Activated CD4-positive, alpha-beta T cell treated with anti-CD3 and anti-CD28 coated beads for 36 hours (primary cell): ENCODE measurements around the gene KATNBL1. TPM values are rescaled to one million over a fixed set of nuclear protein-coding genes. Genes with fewer than 3 reads are reported as not detected.
A peak's percentile ranks its signal among the peaks of the same experiment; 100 is the strongest.

Experiments
- ATAC-seq: fragments of 200-7000 bp; cut with Tn5 transposase; one replicate; pipeline ENCODE4 v1.10.0; 2021; ENCODE audit warnings: mild to moderate bottlenecking, moderate library complexity
- CTCF ChIA-PET: fragments of 350-600 bp; sonication (Branson Sonifier 250); formaldehyde crosslinking; loops from one replicate; lab custom pipeline; 2021; ENCODE audit warnings: antibody characterized with exemption; lab: Charles Lee
- POLR2A ChIA-PET: fragments of 350-600 bp; sonication (Branson Sonifier 250); formaldehyde crosslinking; loops from one replicate; lab custom pipeline; 2021; ENCODE audit warnings: antibody characterized with exemption, inconsistent platforms; lab: Charles Lee
- DNase-seq: peaks from one replicate; pipeline ENCODE4 v3.0.0-alpha.2; 2020
- H3K27ac Mint-ChIP-seq: one replicate; pipeline ENCODE4 v1.8.0; 2021; ENCODE audit warnings: mixed read lengths
- H3K27me3 Mint-ChIP-seq: one replicate; pipeline ENCODE4 v1.8.0; 2021; ENCODE audit warnings: mixed read lengths
- H3K36me3 Mint-ChIP-seq: one replicate; pipeline ENCODE4 v1.8.0; 2021; ENCODE audit warnings: low read depth, mixed read lengths
- H3K4me1 Mint-ChIP-seq: one replicate; pipeline ENCODE4 v1.8.0; 2021; ENCODE audit warnings: mixed read lengths
- H3K4me3 Mint-ChIP-seq: one replicate; pipeline ENCODE4 v1.8.0; 2021; ENCODE audit warnings: mild to moderate bottlenecking, moderate library complexity, mixed read lengths
- H3K9me3 Mint-ChIP-seq: one replicate; pipeline ENCODE4 v1.8.0; 2021; ENCODE audit warnings: low read depth, mixed read lengths
- intact Hi-C, 2 experiments: fragments of 100-400 bp; cut with DNase I in 1 of 2; cut with micrococcal nuclease in 1 of 2; formaldehyde crosslinking; loops; one replicate each; pipeline versions ENCODE4 v1.14.2 to v1.15.1; 2022 to 2024; cut with DNase I, micrococcal nuclease
- total RNA-seq, 2 experiments: library from RNA; stranded (reverse); gene quantifications; one replicate each; pipeline ENCODE4 v1.2.3, GENCODE V29; 2021

Gene KATNBL1
- total RNA-seq, 2 experiments from 2014 or later, result 45.0 to 47.5 TPM

DNA sequence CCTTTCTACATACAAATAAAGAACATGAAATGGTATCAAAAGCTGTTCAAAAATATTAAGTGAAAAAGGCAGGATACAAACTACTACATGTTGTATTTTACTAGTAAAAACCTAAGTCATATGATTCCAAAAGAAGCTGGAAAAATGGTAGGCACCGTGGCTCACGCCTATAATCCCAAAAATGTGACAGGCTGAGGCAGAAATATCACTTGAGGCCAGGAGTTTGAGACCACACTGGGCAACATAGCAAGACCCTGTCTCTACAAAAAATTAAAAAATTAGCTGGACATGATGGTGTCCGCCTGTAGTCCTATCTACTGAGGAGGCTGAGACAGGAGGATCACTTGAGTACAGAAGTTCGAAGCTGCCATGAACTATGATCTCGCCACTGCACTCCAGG, 110.0 kb downstream of the KATNBL1 start:
- H3K9me3 Mint-ChIP-seq, result peaks cover 10% of the 10 kb centered on the region
- no peaks in the 10 kb centered on the region for H3K27me3 Mint-ChIP-seq
- H3K27ac Mint-ChIP-seq, result no peak overlapping the region
- POLR2A ChIA-PET, result interaction anchor here (0.6 to 0.8 kb wide), 3 partner anchors 59 to 268 kb away, joined by 3 to 11 read pairs (median 5); no protein-coding TSS in a partner anchor
- CTCF ChIA-PET, result interaction anchor here (1.0 to 1.7 kb wide), 4 partner anchors 8 to 110 kb away, joined by 3 to 7 read pairs (median 4); partner anchors contain the start of gene KATNBL1
- intact Hi-C loops, result loop anchor here in 1 of 2 experiments (2.0 to 5.0 kb wide), 2 partner anchors 337 to 887 kb away; partner anchors contain the start of genes GOLGA8A and ZNF770
- no peak for ATAC-seq
- H3K4me1 Mint-ChIP-seq, result peaks cover 40% of the 10 kb centered on the region
- no peak for DNase-seq
- H3K36me3 Mint-ChIP-seq, result peaks cover 30% of the 10 kb centered on the region
- peak overlapping the region; percentile 100 for H3K4me3 Mint-ChIP-seq

Other genes starting within 250 kb of the KATNBL1 start
- not detected for gene CHRM5, start 241.6 kb downstream of the KATNBL1 start, total RNA-seq
- gene AVEN, start 170.9 kb downstream of the KATNBL1 start, total RNA-seq, result 10 to 100 TPM; 10.5 to 10.7 TPM
- gene EMC7, start 108.2 kb downstream of the KATNBL1 start, total RNA-seq, result 10 to 100 TPM; 46.7 to 48.5 TPM
- gene PGBD4, start 108.0 kb downstream of the KATNBL1 start, total RNA-seq, result 1 to 10 TPM; 2.3 to 2.4 TPM
- gene EMC4, start 14.9 kb upstream of the KATNBL1 start, total RNA-seq, result 10 to 100 TPM; 85.5 to 91.0 TPM
- 10 to 100 TPM; 18.2 to 22.1 TPM for gene SLC12A6, start 127.7 kb upstream of the KATNBL1 start, total RNA-seq
- gene NOP10, start 133.0 kb upstream of the KATNBL1 start, total RNA-seq, result 100 to 1,000 TPM; 217 to 313 TPM
- not detected for gene NUTM1, start 133.2 kb upstream of the KATNBL1 start, total RNA-seq
- 10 to 100 TPM; 44.4 to 52.7 TPM for gene LPCAT4, start 157.1 kb upstream of the KATNBL1 start, total RNA-seq
- 100 to 1,000 TPM; 147 to 165 TPM for gene GOLGA8A, start 227.7 kb upstream of the KATNBL1 start, total RNA-seq